Testis (tissue), 2 donors: ENCODE measurements around the gene MAP1LC3B.

ENCODE experiments used
- CTCF ChIP-seq, 3 experiments: fragments of 450-650 bp in 2 of 3; fragments of 200-600 bp in 1 of 3; sonication (generic) in 1 of 3; IDR thresholded peaks; one replicate each; pipeline ENCODE4 v1.5.1; 2016 to 2019; ENCODE audit warnings: antibody characterized with exemption in 3 of 3, mild to moderate bottlenecking in 2 of 3, moderate library complexity in 1 of 3
- POLR2A ChIP-seq: fragments of 450-650 bp; IDR thresholded peaks from one replicate; pipeline ENCODE4 v1.6.1; 2017; ENCODE audit warnings: antibody characterized with exemption, mild to moderate bottlenecking, moderate library complexity

- TF ChIP-seq POLR2A: no peak
- no peak for TF ChIP-seq CTCF (IDR thresholded peaks at IDR 0.05)
Observed at GRCh38 chr16:87346517-87347060, 45.5 kb upstream of the MAP1LC3B start.
